Uterus (tissue), 2 donors: ENCODE data around the gene RASSF8.

ENCODE experiments used
- CTCF ChIP-seq, 4 experiments: fragments of 200-600 bp in 2 of 4; fragments of 450-650 bp in 2 of 4; sonication (generic) in 2 of 4; IDR thresholded peaks; one replicate each; pipeline ENCODE4 v1.5.1; 2016 to 2019; ENCODE audit warnings: antibody characterized with exemption in 4 of 4, mild to moderate bottlenecking in 2 of 4, moderate library complexity in 1 of 4
- POLR2A ChIP-seq, 2 donors: fragments of 450-650 bp; IDR thresholded peaks; one replicate each; pipeline ENCODE4 v1.6.1; 2016; ENCODE audit warnings: antibody characterized with exemption in 2 of 2, mild to moderate bottlenecking in 1 of 2, moderate library complexity in 1 of 2

- TF ChIP-seq CTCF (IDR thresholded peaks at IDR 0.05), result peak; percentile 45 to 64 (median 57)
- no peak for TF ChIP-seq POLR2A (IDR thresholded peaks at IDR 0.05)
Measured at GRCh38 chr12:26119391-26119989, 161.0 kb downstream of the RASSF8 start.
